ENCODE measurements around the gene TOMM20. TPM values are rescaled to one million over a fixed set of nuclear protein-coding genes. Genes with fewer than 3 reads are reported as not detected.

TOMM20 gene
- total and polyA plus RNA-seq, 2 of the 8 experiments (the other 6 are each of a cell fraction or from before 2014, with no cell fraction given): 71.4 to 168 TPM

GRCh38 chr1:235069577-235070563 is 58.8 kb downstream of the TOMM20 start (continued):
- TF ChIP-seq NANOG (IDR thresholded peaks at IDR 0.05; ENCODE audit: insufficient read depth, low read depth, low read length, poor library complexity, severe bottlenecking) (no peak), RFX5 (IDR thresholded peaks at IDR 0.05; ENCODE audit: borderline replicate concordance, low read depth, low read length) (no peak), YY1 (IDR thresholded peaks at IDR 0.05; ENCODE audit: low read depth, low read length) (no peak), TCF12 (IDR thresholded peaks at IDR 0.05; ENCODE audit: low read depth, low read length) (no peak), BACH1 (IDR thresholded peaks at IDR 0.05; ENCODE audit: low read length) (no peak), CEBPB (IDR thresholded peaks at IDR 0.05; ENCODE audit: low read depth, low read length) (no peak)

Data from H1 (cell line).